Measurements from ENCODE around the gene ADAD2.

ADAD2 gene

DNA sequence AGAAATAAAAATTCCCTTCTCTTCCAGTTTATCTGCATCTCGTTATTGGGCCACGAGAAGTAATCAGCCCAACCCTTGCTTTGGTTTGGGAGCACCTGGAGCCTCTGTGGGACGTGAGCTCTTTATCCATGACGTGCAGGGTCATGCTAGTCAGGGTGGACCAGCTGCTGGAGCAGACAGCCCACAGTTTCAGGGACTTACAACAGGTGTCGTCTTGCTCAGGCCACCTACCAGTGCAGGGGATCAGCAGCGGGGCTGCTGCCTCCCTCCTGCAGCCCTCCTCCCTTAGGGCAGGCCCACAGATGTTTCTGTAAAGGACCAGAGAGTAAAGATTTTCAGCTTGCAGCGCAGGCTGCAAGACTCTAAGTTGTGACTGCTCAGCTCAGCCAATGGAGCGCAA, 16.9 kb downstream of the ADAD2 start:
- Histone ChIP-seq H3K4me2 (ENCODE audit: low read length) (no peak overlapping the region), H3K4me1 (ENCODE audit: control insufficient read depth, low read depth, low read length) (no peaks in the 10 kb centered on the region), H3K36me3 (ENCODE audit: control insufficient read depth, insufficient read depth, low read length) (no peaks in the 10 kb centered on the region), H3K4me3 (ENCODE audit: low read length) (no peak overlapping the region), H3K27me3 (ENCODE audit: insufficient read depth, low read length, poor library complexity) (no peaks in the 10 kb centered on the region), H3K18ac (ENCODE audit: low read length) (no peak overlapping the region), H4K8ac (ENCODE audit: low read depth, low read length) (no peak overlapping the region), H2BK15ac (replicated peaks; ENCODE audit: low read depth) (no peak overlapping the region), H3K9ac (ENCODE audit: low read length) (no peak overlapping the region), H4K5ac (ENCODE audit: low read length) (no peak overlapping the region), H3K79me2 (ENCODE audit: control insufficient read depth, insufficient read depth, low read length) (no peaks in the 10 kb centered on the region), H2AK5ac (ENCODE audit: low read length) (no peak overlapping the region), H2BK120ac (ENCODE audit: low read depth, low read length) (no peak overlapping the region), H3K79me1 (ENCODE audit: low read length) (no peaks in the 10 kb centered on the region), H2BK5ac (ENCODE audit: low read length) (no peak overlapping the region), H3K23ac (ENCODE audit: low read length) (no peak overlapping the region), H3K4ac (ENCODE audit: low read depth, low read length) (no peak overlapping the region), H3K56ac (ENCODE audit: low read length) (no peak overlapping the region), H3K27ac (ENCODE audit: low read depth, low read length) (no peak overlapping the region)
- DNase-seq = no peak
- no CpG with 5 or more reads among the region's 8 CpGs for WGBS (ENCODE audit: extremely low coverage, insufficient coverage, low lambda C conversion rate)

DNA sequence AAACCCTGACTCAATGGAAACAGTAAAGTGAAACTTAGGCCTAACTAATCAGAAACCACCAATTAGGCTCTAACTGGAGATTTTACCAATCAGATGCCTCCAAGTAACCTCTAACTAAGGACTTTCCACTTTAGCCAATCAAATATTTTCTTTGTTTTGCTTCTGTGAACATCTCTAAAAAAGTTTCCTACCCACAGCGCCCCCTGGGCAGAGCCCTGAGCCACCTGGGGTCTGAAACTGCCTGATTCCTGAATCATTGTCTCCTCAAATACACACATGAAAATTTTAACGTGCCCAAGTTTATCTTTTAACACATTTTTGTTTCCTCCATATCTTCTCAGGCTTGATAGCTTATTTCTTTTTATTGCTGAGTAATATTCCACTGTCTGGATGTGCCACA, 19.0 kb downstream of the ADAD2 start:
- Histone ChIP-seq H3K18ac (ENCODE audit: low read length) (no peak overlapping the region), H3K4me3 (ENCODE audit: low read length) (no peak overlapping the region), H2AK5ac (ENCODE audit: low read length) (no peak overlapping the region), H3K4me1 (ENCODE audit: control insufficient read depth, low read depth, low read length) (no peaks in the 10 kb centered on the region), H3K56ac (ENCODE audit: low read length) (no peak overlapping the region), H3K4me2 (ENCODE audit: low read length) (no peak overlapping the region), H4K5ac (ENCODE audit: low read length) (no peak overlapping the region), H3K27ac (ENCODE audit: low read depth, low read length) (no peak overlapping the region), H3K9ac (ENCODE audit: low read length) (no peak overlapping the region), H3K4ac (ENCODE audit: low read depth, low read length) (no peak overlapping the region), H3K36me3 (ENCODE audit: control insufficient read depth, insufficient read depth, low read length) (no peaks in the 10 kb centered on the region), H3K27me3 (ENCODE audit: insufficient read depth, low read length, poor library complexity) (no peaks in the 10 kb centered on the region), H4K8ac (ENCODE audit: low read depth, low read length) (no peak overlapping the region), H3K79me2 (ENCODE audit: control insufficient read depth, insufficient read depth, low read length) (no peaks in the 10 kb centered on the region), H3K23ac (ENCODE audit: low read length) (no peak overlapping the region), H2BK5ac (ENCODE audit: low read length) (no peak overlapping the region), H3K79me1 (ENCODE audit: low read length) (no peaks in the 10 kb centered on the region), H2BK120ac (ENCODE audit: low read depth, low read length) (no peak overlapping the region), H2BK15ac (replicated peaks; ENCODE audit: low read depth) (no peak overlapping the region)
- WGBS (ENCODE audit: extremely low coverage, insufficient coverage, low lambda C conversion rate) = no CpG with 5 or more reads among the region's 2 CpGs
- no peak for DNase-seq

DNA sequence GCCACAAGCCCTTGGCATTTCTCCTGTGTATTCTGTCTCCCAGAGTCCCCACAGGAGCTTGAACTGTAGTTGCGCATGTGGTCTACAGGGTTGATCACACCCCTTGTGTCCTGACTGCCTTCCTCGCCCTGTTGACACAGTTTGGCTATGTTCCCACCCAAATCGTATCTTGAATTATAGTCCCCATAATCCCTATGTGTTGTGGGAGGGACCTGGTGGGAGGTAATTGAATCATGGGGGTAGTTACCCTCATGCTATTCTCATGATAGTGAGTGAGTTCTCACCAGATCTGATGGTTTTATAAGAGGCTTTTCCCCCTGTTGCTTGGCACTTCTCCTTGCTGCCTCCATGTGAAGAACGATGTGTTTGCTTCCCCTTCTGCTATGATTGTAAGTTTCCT, 21.2 kb downstream of the ADAD2 start:
- H3K18ac ChIP-seq (ENCODE audit: low read length) = no peak overlapping the region

DNA sequence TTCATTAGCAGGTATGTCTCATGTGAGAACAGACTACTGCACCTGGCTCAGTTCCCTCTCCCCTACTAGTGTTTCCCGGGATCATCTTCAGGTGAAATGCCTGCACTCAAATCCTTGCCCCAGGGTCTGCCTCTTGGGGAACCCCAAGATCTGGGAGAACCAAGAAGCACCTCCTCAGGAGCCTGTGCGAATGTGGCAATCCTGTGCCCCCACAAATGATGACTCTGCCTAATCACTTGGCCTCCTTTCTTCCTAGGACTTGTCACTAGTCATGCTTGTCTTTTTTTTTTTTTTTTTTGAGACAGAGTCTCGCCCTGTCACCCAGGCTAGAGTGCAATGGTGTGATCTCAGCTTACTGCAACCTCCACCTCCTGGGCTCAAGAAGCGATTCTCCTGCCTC, 21.7 kb downstream of the ADAD2 start:
- H3K36me3 ChIP-seq (ENCODE audit: control insufficient read depth, insufficient read depth, low read length) = no peaks in the 10 kb centered on the region
- H3K4me1 ChIP-seq (ENCODE audit: control insufficient read depth, low read depth, low read length) = no peaks in the 10 kb centered on the region
- no peak overlapping the region for H3K23ac ChIP-seq (ENCODE audit: low read length)
- no peak overlapping the region for H3K4ac ChIP-seq (ENCODE audit: low read depth, low read length)
- no peak overlapping the region for H2AK5ac ChIP-seq (ENCODE audit: low read length)
- no peak overlapping the region for H3K9ac ChIP-seq (ENCODE audit: low read length)
- no peak overlapping the region for H2BK5ac ChIP-seq (ENCODE audit: low read length)
- no peaks in the 10 kb centered on the region for H3K27me3 ChIP-seq (ENCODE audit: insufficient read depth, low read length, poor library complexity)
- DNase-seq = no peak
- H3K79me1 ChIP-seq (ENCODE audit: low read length) = no peaks in the 10 kb centered on the region
- H3K79me2 ChIP-seq (ENCODE audit: control insufficient read depth, insufficient read depth, low read length) = no peaks in the 10 kb centered on the region
- no peak overlapping the region for H3K27ac ChIP-seq (ENCODE audit: low read depth, low read length)
- H3K4me3 ChIP-seq (ENCODE audit: low read length) = no peak overlapping the region
- no peak overlapping the region for H3K56ac ChIP-seq (ENCODE audit: low read length)
- H3K4me2 ChIP-seq (ENCODE audit: low read length) = no peak overlapping the region
- H4K8ac ChIP-seq (ENCODE audit: low read depth, low read length) = no peak overlapping the region
- H2BK15ac ChIP-seq (replicated peaks; ENCODE audit: low read depth) = no peak overlapping the region
- no CpG with 5 or more reads among the region's 4 CpGs for WGBS (ENCODE audit: extremely low coverage, insufficient coverage, low lambda C conversion rate)
- H4K5ac ChIP-seq (ENCODE audit: low read length) = no peak overlapping the region
- no peak overlapping the region for H3K18ac ChIP-seq (ENCODE audit: low read length)
- H2BK120ac ChIP-seq (ENCODE audit: low read depth, low read length) = no peak overlapping the region

More for the DNA sequence above, 21.2 kb downstream of the ADAD2 start:
- Histone ChIP-seq H3K4me2 (ENCODE audit: low read length) (no peak overlapping the region), H3K23ac (ENCODE audit: low read length) (no peak overlapping the region), H4K5ac (ENCODE audit: low read length) (no peak overlapping the region), H3K9ac (ENCODE audit: low read length) (no peak overlapping the region), H2BK120ac (ENCODE audit: low read depth, low read length) (no peak overlapping the region), H2AK5ac (ENCODE audit: low read length) (no peak overlapping the region), H3K4me3 (ENCODE audit: low read length) (no peak overlapping the region), H3K4ac (ENCODE audit: low read depth, low read length) (no peak overlapping the region), H3K36me3 (ENCODE audit: control insufficient read depth, insufficient read depth, low read length) (no peaks in the 10 kb centered on the region), H3K79me1 (ENCODE audit: low read length) (no peaks in the 10 kb centered on the region), H3K27me3 (ENCODE audit: insufficient read depth, low read length, poor library complexity) (no peaks in the 10 kb centered on the region), H3K56ac (ENCODE audit: low read length) (no peak overlapping the region), H3K4me1 (ENCODE audit: control insufficient read depth, low read depth, low read length) (no peaks in the 10 kb centered on the region), H3K27ac (ENCODE audit: low read depth, low read length) (no peak overlapping the region), H2BK5ac (ENCODE audit: low read length) (no peak overlapping the region), H2BK15ac (replicated peaks; ENCODE audit: low read depth) (no peak overlapping the region), H4K8ac (ENCODE audit: low read depth, low read length) (no peak overlapping the region), H3K79me2 (ENCODE audit: control insufficient read depth, insufficient read depth, low read length) (no peaks in the 10 kb centered on the region)
- WGBS (ENCODE audit: extremely low coverage, insufficient coverage, low lambda C conversion rate) = no CpG with 5 or more reads among the region's 4 CpGs
- no peak for DNase-seq

DNA sequence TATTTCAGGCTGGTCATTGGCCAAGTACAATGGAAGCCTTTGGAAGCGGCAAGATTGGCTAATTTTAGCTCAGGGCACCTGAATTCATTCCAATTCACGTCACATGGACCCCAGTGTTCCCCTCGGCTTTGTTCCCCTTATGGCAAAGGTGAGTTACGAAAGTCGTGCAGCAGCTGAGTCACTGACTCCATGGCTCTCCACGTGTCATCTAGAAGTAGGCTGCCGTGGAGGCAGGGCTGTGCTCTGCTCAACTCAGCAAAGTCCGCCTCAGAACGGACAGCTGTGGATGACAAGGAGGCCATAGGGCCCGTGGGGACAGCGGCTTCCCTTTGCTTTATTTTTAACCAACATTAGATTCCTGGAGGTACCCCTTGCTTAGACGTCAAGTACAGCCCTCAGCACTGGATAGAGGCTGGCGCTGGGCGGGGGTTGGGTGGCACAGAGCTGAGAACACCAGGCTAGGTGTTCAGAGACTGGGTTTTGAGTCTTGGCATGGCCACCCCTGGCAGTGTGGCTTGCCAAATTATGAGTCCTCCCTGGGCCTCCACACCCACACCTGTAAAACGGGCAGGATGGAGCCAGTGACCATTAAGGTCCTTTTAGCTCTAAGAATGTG, 23.6 kb downstream of the ADAD2 start:
- H3K56ac ChIP-seq (ENCODE audit: low read length) = no peak overlapping the region
- H2BK120ac ChIP-seq (ENCODE audit: low read depth, low read length) = no peak overlapping the region
- H3K4me3 ChIP-seq (ENCODE audit: low read length) = no peak overlapping the region
- peaks cover 4% of the 10 kb centered on the region for H3K4me1 ChIP-seq (ENCODE audit: control insufficient read depth, low read depth, low read length)
- no peak overlapping the region for H4K8ac ChIP-seq (ENCODE audit: low read depth, low read length)
- H3K4ac ChIP-seq (ENCODE audit: low read depth, low read length) = no peak overlapping the region
- DNase-seq = no peak
- no CpG with 5 or more reads among the region's 15 CpGs for WGBS (ENCODE audit: extremely low coverage, insufficient coverage, low lambda C conversion rate)
- no peaks in the 10 kb centered on the region for H3K27me3 ChIP-seq (ENCODE audit: insufficient read depth, low read length, poor library complexity)
- no peak overlapping the region for H3K18ac ChIP-seq (ENCODE audit: low read length)
- H3K79me2 ChIP-seq (ENCODE audit: control insufficient read depth, insufficient read depth, low read length) = no peaks in the 10 kb centered on the region
- no peaks in the 10 kb centered on the region for H3K79me1 ChIP-seq (ENCODE audit: low read length)
- no peak overlapping the region for H2BK15ac ChIP-seq (replicated peaks; ENCODE audit: low read depth)
- H3K23ac ChIP-seq (ENCODE audit: low read length) = no peak overlapping the region
- H4K5ac ChIP-seq (ENCODE audit: low read length) = no peak overlapping the region
- no peaks in the 10 kb centered on the region for H3K36me3 ChIP-seq (ENCODE audit: control insufficient read depth, insufficient read depth, low read length)
- H3K9ac ChIP-seq (ENCODE audit: low read length) = no peak overlapping the region
- H2BK5ac ChIP-seq (ENCODE audit: low read length) = no peak overlapping the region
- no peak overlapping the region for H2AK5ac ChIP-seq (ENCODE audit: low read length)
- no peak overlapping the region for H3K27ac ChIP-seq (ENCODE audit: low read depth, low read length)
- no peak overlapping the region for H3K4me2 ChIP-seq (ENCODE audit: low read length)

DNA sequence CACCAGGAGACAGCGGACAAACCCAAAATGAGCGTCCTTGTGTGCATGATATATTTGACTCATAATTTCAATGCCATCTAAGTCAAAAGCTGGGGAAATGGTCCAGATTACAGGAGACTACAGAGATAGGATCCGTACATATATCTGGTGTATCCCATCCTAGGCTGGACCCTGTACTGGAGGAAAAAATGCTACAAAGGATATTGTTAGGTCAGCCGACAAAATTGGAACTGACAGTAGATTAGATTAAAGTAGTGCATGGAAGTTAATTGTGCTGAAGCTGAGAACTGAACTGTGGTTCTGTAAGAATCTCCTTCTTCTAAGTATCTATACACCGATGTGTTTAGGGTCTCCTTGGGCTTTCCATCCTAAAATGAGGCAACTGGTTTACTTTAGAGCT, 24.6 kb downstream of the ADAD2 start:
- Histone ChIP-seq H3K79me2 (ENCODE audit: control insufficient read depth, insufficient read depth, low read length) (no peaks in the 10 kb centered on the region), H3K9ac (ENCODE audit: low read length) (no peak overlapping the region), H2BK120ac (ENCODE audit: low read depth, low read length) (no peak overlapping the region), H3K18ac (ENCODE audit: low read length) (no peak overlapping the region), H2AK5ac (ENCODE audit: low read length) (no peak overlapping the region), H3K56ac (ENCODE audit: low read length) (no peak overlapping the region), H3K23ac (ENCODE audit: low read length) (no peak overlapping the region), H4K8ac (ENCODE audit: low read depth, low read length) (no peak overlapping the region), H3K79me1 (ENCODE audit: low read length) (no peaks in the 10 kb centered on the region), H2BK5ac (ENCODE audit: low read length) (no peak overlapping the region), H3K36me3 (ENCODE audit: control insufficient read depth, insufficient read depth, low read length) (no peaks in the 10 kb centered on the region), H2BK15ac (replicated peaks; ENCODE audit: low read depth) (no peak overlapping the region), H3K27me3 (ENCODE audit: insufficient read depth, low read length, poor library complexity) (no peaks in the 10 kb centered on the region), H3K4me2 (ENCODE audit: low read length) (no peak overlapping the region), H4K5ac (ENCODE audit: low read length) (no peak overlapping the region), H3K4me3 (ENCODE audit: low read length) (no peak overlapping the region), H3K4me1 (ENCODE audit: control insufficient read depth, low read depth, low read length) (peaks cover 4% of the 10 kb centered on the region), H3K27ac (ENCODE audit: low read depth, low read length) (no peak overlapping the region), H3K4ac (ENCODE audit: low read depth, low read length) (no peak overlapping the region)
- no CpG with 5 or more reads among the region's 5 CpGs for WGBS (ENCODE audit: extremely low coverage, insufficient coverage, low lambda C conversion rate)
- DNase-seq = no peak
